Fibroblast of mammary gland (primary cell): ENCODE results near the gene PPP1R3C.

ENCODE experiments used
- DNase-seq: peaks from one replicate; pipeline ENCODE4 v3.0.0-alpha.2; 2010; ENCODE audit warnings: low read depth
- H3K4me3 ChIP-seq: 2 replicates; pipeline ENCODE4 v1.5.1; 2011; ENCODE audit warnings: low read depth, mild to moderate bottlenecking, low read length, moderate library complexity; ENCODE audit not compliant: control insufficient read depth
- TF ChIP-seq, protein P1 (sequence below): conservative IDR thresholded peaks from 2 replicates; pipeline ENCODE4 v1.5.1; 2011; ENCODE audit warnings: low read depth, low read length, inconsistent platforms; ENCODE audit not compliant: control insufficient read depth, insufficient read depth

Gene PPP1R3C

DNA sequence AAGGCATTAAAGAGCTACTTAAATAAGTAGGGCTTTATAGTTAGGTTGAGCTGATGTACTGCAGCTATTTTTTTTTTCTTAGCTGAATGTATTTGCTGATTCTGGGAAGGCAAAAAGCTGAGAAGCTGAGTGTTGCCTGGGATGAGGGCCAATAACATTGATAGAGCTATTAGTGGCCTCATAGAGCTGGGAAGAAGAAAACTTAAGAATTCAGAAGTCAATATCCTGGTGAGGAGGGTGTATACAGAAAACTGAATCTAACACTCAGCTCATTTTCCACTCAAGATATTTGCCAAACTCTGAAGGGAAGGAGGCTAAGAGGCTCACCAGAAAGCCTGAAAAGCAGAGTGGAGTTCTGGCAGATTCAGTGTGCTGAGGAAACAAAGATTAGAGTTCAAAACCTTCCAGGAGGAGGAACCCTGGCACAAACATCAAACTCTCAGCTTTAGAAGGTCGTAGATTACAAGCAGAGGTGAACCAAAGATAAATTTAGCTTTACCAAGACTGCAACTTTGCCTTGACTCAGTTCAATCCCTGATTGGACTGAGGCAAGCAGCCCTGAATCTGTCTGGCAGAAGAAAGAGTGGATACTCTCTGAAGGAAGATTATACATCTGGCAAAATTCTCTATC lies 11.3 kb downstream of the PPP1R3C start:
- DNase-seq = no peak
- TF ChIP-seq, protein P1, sequence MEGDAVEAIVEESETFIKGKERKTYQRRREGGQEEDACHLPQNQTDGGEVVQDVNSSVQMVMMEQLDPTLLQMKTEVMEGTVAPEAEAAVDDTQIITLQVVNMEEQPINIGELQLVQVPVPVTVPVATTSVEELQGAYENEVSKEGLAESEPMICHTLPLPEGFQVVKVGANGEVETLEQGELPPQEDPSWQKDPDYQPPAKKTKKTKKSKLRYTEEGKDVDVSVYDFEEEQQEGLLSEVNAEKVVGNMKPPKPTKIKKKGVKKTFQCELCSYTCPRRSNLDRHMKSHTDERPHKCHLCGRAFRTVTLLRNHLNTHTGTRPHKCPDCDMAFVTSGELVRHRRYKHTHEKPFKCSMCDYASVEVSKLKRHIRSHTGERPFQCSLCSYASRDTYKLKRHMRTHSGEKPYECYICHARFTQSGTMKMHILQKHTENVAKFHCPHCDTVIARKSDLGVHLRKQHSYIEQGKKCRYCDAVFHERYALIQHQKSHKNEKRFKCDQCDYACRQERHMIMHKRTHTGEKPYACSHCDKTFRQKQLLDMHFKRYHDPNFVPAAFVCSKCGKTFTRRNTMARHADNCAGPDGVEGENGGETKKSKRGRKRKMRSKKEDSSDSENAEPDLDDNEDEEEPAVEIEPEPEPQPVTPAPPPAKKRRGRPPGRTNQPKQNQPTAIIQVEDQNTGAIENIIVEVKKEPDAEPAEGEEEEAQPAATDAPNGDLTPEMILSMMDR = no peak
- H3K4me3 ChIP-seq = no peak overlapping the region

DNA sequence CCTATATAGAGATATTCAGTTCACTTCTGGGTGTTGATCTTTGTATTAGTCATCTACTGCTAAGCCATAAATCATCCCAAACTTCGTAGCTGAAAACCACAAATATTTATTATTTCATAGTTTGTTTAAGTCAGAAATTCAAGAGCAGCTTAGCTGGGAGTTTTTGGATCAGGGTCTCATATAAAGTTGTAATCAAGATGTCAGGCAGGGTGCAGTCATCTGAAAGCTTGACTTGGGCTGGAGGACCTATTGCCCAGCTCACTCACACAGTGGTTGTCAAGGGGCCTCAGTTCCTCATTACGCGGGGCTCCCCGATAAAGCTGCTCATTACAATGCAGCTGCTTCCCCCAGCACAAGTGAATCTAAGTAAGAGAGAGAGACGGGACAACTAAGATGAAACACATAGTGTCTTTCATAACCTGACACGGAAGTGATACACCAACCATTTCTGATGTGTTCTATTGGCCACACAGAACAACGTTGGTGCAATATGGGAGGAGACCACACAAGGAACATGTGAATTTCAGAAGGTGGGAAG lies 15.7 kb downstream of the PPP1R3C start:
- DNase-seq = peak; percentile 88
- TF ChIP-seq, protein P1 = no peak

DNA sequence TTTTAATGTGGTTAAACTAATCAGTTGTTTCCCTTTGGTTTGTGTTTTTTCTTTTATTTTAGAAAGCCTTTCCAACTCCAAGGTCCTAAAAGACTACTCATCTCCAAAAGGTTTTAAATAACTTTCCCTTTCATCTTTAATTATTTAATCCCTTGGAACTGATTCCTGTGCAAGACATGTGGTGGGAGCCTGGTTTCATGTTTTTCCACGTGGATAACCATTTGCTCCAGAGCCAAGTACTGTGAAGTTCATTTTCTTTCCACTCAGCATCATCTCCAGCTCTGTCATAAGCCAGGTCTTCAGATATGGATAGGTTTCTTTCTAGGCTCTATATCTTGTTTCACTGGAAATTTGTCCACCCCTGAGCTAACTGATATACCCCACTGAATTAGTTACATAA lies 16.7 kb downstream of the PPP1R3C start:
- DNase-seq = peak; percentile 83
- H3K4me3 ChIP-seq = no peak overlapping the region
- TF ChIP-seq, protein P1 = no peak

More for the DNA sequence above, 15.7 kb downstream of the PPP1R3C start:
- no peak overlapping the region for H3K4me3 ChIP-seq

DNA sequence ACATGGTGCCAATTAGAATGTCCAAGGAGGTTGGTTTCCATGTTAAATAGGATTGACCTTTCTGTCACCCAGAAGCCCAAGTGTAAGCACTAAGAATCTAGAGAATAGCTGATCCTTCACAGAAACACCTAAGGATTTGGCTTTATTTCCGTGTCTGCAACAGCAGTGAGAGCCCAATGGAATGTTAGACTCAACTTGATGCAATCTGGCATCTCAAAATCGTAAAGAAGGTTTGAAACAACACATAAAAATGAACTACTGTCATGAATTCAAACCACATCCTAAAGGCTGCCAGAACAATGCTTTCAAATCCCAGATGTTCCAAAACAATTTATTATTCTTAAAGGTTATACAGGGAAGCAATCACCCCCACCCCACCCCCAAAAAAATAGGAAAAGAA lies 18.6 kb downstream of the PPP1R3C start:
- TF ChIP-seq, protein P1 = no peak
- DNase-seq = peak; percentile 95
- H3K4me3 ChIP-seq = no peak overlapping the region

DNA sequence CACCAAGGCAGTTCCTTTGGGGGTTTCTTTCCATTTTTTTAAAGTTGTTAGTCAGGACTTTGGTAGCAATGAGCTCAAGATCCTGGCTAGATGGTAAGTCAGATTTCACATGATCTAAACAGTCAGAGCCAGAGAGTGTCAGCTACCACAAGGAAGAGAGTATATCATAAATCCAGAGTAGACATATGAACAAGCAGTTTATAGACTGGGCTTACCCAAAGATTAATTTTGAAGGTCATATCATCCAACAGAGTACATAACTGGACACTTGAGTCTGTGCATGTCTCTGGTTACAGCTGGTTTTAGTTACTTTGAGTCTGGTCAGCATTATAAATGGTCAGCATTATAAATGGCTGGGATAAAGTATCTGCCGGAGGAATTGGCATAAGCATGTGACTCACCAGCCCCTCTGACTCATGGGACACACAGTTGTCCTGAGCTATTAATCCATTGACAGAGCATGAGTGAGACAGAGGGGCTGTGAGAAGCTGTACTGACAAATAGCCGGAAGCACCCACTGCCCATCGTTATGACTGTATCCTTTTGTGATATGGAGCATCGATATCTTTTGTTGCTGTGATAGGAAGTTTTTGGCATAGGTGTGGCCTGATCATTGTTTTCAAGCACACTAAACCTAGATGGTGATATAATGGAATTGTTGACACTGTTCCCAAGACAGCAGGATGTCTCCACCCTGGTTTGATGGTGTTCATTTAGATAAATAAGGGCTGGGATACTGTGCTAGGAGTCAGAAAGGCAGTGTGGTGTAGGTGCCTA lies 19.3 kb downstream of the PPP1R3C start:
- TF ChIP-seq, protein P1 = no peak
- H3K4me3 ChIP-seq = no peak overlapping the region
- DNase-seq = peak; percentile 99

DNA sequence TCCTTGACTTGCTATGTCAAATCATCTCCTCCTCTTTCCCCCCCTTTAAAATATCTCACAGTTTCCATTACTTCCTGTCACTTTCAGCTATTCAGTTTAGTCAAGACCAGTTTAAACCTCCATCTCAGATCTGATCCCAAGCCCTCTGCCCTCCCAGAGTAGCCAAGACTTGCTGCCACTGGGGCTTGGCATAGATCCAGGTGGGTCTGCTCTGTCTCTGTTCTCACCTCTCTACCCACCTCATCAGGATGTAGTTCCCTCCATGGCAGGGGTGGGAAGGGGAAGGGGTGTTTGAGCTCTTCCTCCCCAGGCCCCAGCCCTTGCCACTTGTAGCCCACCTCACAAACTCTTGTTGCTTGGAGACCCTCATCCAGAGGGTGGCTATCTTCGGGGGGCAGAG lies 22.0 kb downstream of the PPP1R3C start:
- no peak overlapping the region for H3K4me3 ChIP-seq
- no peak for DNase-seq
- TF ChIP-seq, protein P1 = no peak
